Activated gamma-delta T cell treated with anti-CD3 and anti-CD28 coated beads, Interleukin-2, amount 50 U/mL, for 16 hours (primary cell): ENCODE measurements around the gene USP9X.
"Not testable (repeated sequence)": the region's sequence is repeated elsewhere in the genome, so short reads cannot be mapped to it uniquely, and the experiment has no call there.

Source experiments
- DNase-seq: peaks from one replicate; pipeline ENCODE4 v3.0.0-alpha.2; 2020; ENCODE audit warnings: low read depth

USP9X gene

GRCh38 chrX:41128955-41129354 lies 43.7 kb downstream of the USP9X start:
- DNase-seq, result no peak

GRCh38 chrX:41131766-41132165 lies 46.5 kb downstream of the USP9X start:
- DNase-seq, result no peak

- DNase-seq, result no peak
These were observed 48.3 kb downstream of the USP9X start for GRCh38 chrX:41133551-41133950.

- no peak for DNase-seq
These were observed 52.3 kb downstream of the USP9X start for GRCh38 chrX:41137589-41137988.

- no peak for DNase-seq
These were observed 57.1 kb downstream of the USP9X start for GRCh38 chrX:41142130-41142910.

GRCh38 chrX:41144873-41145272 lies 59.6 kb downstream of the USP9X start:
- DNase-seq, result no peak

- no peak for DNase-seq
These were observed 60.8 kb downstream of the USP9X start for GRCh38 chrX:41145920-41146608.

GRCh38 chrX:41148553-41148952 lies 63.3 kb downstream of the USP9X start:
- no peak for DNase-seq

GRCh38 chrX:41150043-41150442 lies 64.8 kb downstream of the USP9X start:
- DNase-seq, result no peak

GRCh38 chrX:41151726-41152125 lies 66.5 kb downstream of the USP9X start:
- not testable (repeated sequence) for DNase-seq

GRCh38 chrX:41152221-41152620 lies 67.0 kb downstream of the USP9X start:
- no peak for DNase-seq

- no peak for DNase-seq
These were observed 68.2 kb downstream of the USP9X start for GRCh38 chrX:41153448-41153847.

- no peak for DNase-seq
These were observed 68.7 kb downstream of the USP9X start for GRCh38 chrX:41153957-41154356.

- DNase-seq, result no peak
These were observed 79.2 kb downstream of the USP9X start for GRCh38 chrX:41164449-41164848.

- no peak for DNase-seq
These were observed 82.6 kb downstream of the USP9X start for GRCh38 chrX:41167888-41168287.

- no peak for DNase-seq
These were observed 91.0 kb downstream of the USP9X start for GRCh38 chrX:41176263-41176662.

GRCh38 chrX:41177297-41177696 lies 92.1 kb downstream of the USP9X start:
- no peak for DNase-seq

- no peak for DNase-seq
These were observed 93.0 kb downstream of the USP9X start for GRCh38 chrX:41178201-41178600.

- DNase-seq, result peak; percentile 25
These were observed 95.1 kb downstream of the USP9X start for GRCh38 chrX:41180194-41180908.

- no peak for DNase-seq
These were observed 99.1 kb downstream of the USP9X start for GRCh38 chrX:41184312-41184711.

GRCh38 chrX:41186946-41187345 lies 101.7 kb downstream of the USP9X start:
- not testable (repeated sequence) for DNase-seq

- DNase-seq, result no peak
These were observed 103.9 kb downstream of the USP9X start for GRCh38 chrX:41189156-41189555.

GRCh38 chrX:41192880-41193279 lies 107.6 kb downstream of the USP9X start:
- no peak for DNase-seq
